ENCODE measurements around the gene PPM1D. TPM values are rescaled to one million over a fixed set of nuclear protein-coding genes. Genes with fewer than 3 reads are reported as not detected.

PPM1D gene
- total RNA-seq: 7.6 and 10.4 TPM in 2 replicates

DNA sequence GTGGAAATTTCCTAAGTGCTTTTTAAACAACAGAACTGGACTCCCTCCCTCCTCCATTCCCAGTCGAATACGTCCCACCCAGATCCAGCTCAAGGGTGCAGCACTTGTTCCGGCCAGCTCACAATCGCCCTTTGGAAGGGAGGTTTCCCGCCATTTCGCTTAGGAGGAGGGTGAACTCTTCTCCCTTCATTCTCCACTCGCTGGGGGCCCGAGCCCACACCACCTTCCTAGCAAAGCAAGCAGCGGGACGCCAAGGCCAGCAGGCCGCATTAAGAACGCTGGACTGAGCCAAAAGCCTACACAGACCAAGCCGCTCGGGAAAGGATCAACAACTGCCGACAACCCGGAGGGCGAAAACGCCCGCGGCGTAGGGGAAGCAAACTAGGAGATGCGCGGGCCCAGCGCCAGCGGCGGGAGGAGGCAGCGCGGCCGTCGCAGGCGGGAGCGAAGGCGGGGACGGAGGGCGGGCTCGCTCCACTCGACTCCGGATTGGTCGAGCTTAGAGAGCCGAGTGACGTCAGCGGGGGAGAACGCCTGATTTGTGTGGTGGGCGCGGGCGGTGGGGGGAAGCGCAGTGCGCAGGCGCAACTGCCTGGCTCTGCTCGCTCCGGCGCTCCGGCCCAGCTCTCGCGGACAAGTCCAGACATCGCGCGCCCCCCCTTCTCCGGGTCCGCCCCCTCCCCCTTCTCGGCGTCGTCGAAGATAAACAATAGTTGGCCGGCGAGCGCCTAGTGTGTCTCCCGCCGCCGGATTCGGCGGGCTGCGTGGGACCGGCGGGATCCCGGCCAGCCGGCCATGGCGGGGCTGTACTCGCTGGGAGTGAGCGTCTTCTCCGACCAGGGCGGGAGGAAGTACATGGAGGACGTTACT lies at the start of gene PPM1D:
PPM1D (plus strand) TSS at position 574 of the 870 bp plus-strand sequence; CDS start at position 796, 222 bp downstream.

GRCh38 chr17:60677308-60678117 lies 77.5 kb downstream of the PPM1D start, which contains the start of gene BCAS3:
TSS of gene BCAS3 (plus strand) at chr17:60677851.

Other genes starting within 250 kb of the PPM1D start
- 24.2 and 37.0 TPM in 2 replicates for gene USP32, start 208.1 kb upstream of the PPM1D start, total RNA-seq
- gene CHCT1, start 177.7 kb upstream of the PPM1D start, total RNA-seq: not detected in 2 replicates
- 25.3 and 30.1 TPM in 2 replicates for gene APPBP2, start 74.0 kb upstream of the PPM1D start, total RNA-seq
- 6.6 and 9.0 TPM in 2 replicates for gene BCAS3, start 77.7 kb downstream of the PPM1D start, total RNA-seq

All from pericardium fibroblast (primary cell).